ENCODE measurements around the gene EIF4EBP2.

EIF4EBP2 gene

GRCh38 chr10:70433581-70434280 is 29.8 kb downstream of the EIF4EBP2 start:
- Mint-ChIP-seq H3K9me3 (no peaks in the 10 kb centered on the region), H3K4me3 (no peak overlapping the region), H3K36me3 (ENCODE audit: low read depth) (peaks cover 4% of the 10 kb centered on the region), H3K27ac (no peak overlapping the region), H3K27me3 (peaks cover 6% of the 10 kb centered on the region), H3K4me1 (peaks cover 13% of the 10 kb centered on the region)
- ATAC-seq (no peak), DNase-seq (no peak)

GRCh38 chr10:70435241-70436085 is 31.5 kb downstream of the EIF4EBP2 start:
- no peak overlapping the region for H3K4me3 Mint-ChIP-seq
- H3K36me3 Mint-ChIP-seq (ENCODE audit: low read depth): peaks cover 2% of the 10 kb centered on the region
- DNase-seq (no peak), ATAC-seq (no peak)
- H3K27ac Mint-ChIP-seq: no peak overlapping the region
- H3K9me3 Mint-ChIP-seq: no peaks in the 10 kb centered on the region
- H3K27me3 Mint-ChIP-seq: peaks cover 20% of the 10 kb centered on the region
- peaks cover 18% of the 10 kb centered on the region for H3K4me1 Mint-ChIP-seq

- H3K4me3 Mint-ChIP-seq: no peak overlapping the region
- no peak for ATAC-seq
- H3K36me3 Mint-ChIP-seq (ENCODE audit: low read depth): no peaks in the 10 kb centered on the region
- H3K27me3 Mint-ChIP-seq: peaks cover 39% of the 10 kb centered on the region
- no peak overlapping the region for H3K27ac Mint-ChIP-seq
- no peak for DNase-seq
- H3K9me3 Mint-ChIP-seq: no peaks in the 10 kb centered on the region
- peaks cover 19% of the 10 kb centered on the region for H3K4me1 Mint-ChIP-seq
These were observed 33.8 kb downstream of the EIF4EBP2 start for GRCh38 chr10:70437721-70438120.

GRCh38 chr10:70440296-70441160 is 36.6 kb downstream of the EIF4EBP2 start:
- Mint-ChIP-seq H3K4me3 (peak overlapping the region; percentile 64), H3K27ac (no peak overlapping the region), H3K9me3 (no peaks in the 10 kb centered on the region), H3K4me1 (peaks cover 14% of the 10 kb centered on the region), H3K36me3 (ENCODE audit: low read depth) (no peaks in the 10 kb centered on the region), H3K27me3 (peaks cover 48% of the 10 kb centered on the region)
- no peak for DNase-seq
- no peak for ATAC-seq

GRCh38 chr10:70441161-70441894 is 37.4 kb downstream of the EIF4EBP2 start, which contains the start of gene NODAL:
NODAL (minus strand) TSS chr10:70441681; CDS start chr10:70441667, 14 bp downstream.
- H3K27me3 Mint-ChIP-seq: peaks cover 48% of the 10 kb centered on the region
- H3K27ac Mint-ChIP-seq: no peak within 1 kb of the TSS
- H3K9me3 Mint-ChIP-seq: no peaks in the 10 kb centered on the region
- no peaks in the 10 kb centered on the region for H3K36me3 Mint-ChIP-seq (ENCODE audit: low read depth)
- H3K4me1 Mint-ChIP-seq: peaks cover 14% of the 10 kb centered on the region
- peak within 1 kb of the TSS; percentile 64 for H3K4me3 Mint-ChIP-seq
- DNase-seq (no peak), ATAC-seq (peak; percentile 40)

- Mint-ChIP-seq H3K4me3 (no peak overlapping the region), H3K27me3 (peaks cover 48% of the 10 kb centered on the region), H3K36me3 (ENCODE audit: low read depth) (no peaks in the 10 kb centered on the region), H3K9me3 (no peaks in the 10 kb centered on the region), H3K27ac (no peak overlapping the region), H3K4me1 (peaks cover 14% of the 10 kb centered on the region)
- DNase-seq (no peak), ATAC-seq (no peak)
These were observed 38.0 kb downstream of the EIF4EBP2 start for GRCh38 chr10:70441895-70442309.

GRCh38 chr10:70442332-70442988 is 38.5 kb downstream of the EIF4EBP2 start:
- H3K27me3 Mint-ChIP-seq: peaks cover 48% of the 10 kb centered on the region
- ATAC-seq: no peak
- H3K36me3 Mint-ChIP-seq (ENCODE audit: low read depth): no peaks in the 10 kb centered on the region
- no peak overlapping the region for H3K27ac Mint-ChIP-seq
- H3K4me3 Mint-ChIP-seq: no peak overlapping the region
- DNase-seq: no peak
- H3K9me3 Mint-ChIP-seq: no peaks in the 10 kb centered on the region
- peaks cover 14% of the 10 kb centered on the region for H3K4me1 Mint-ChIP-seq

- H3K4me1 Mint-ChIP-seq: peaks cover 12% of the 10 kb centered on the region
- ATAC-seq: no peak
- no peak overlapping the region for H3K27ac Mint-ChIP-seq
- no peak overlapping the region for H3K4me3 Mint-ChIP-seq
- DNase-seq: no peak
- peaks cover 33% of the 10 kb centered on the region for H3K27me3 Mint-ChIP-seq
- H3K36me3 Mint-ChIP-seq (ENCODE audit: low read depth): no peaks in the 10 kb centered on the region
- no peaks in the 10 kb centered on the region for H3K9me3 Mint-ChIP-seq
These were observed 40.8 kb downstream of the EIF4EBP2 start for GRCh38 chr10:70444744-70445143.

- H3K27me3 Mint-ChIP-seq: peaks cover 24% of the 10 kb centered on the region
- no peak for ATAC-seq
- no peaks in the 10 kb centered on the region for H3K36me3 Mint-ChIP-seq (ENCODE audit: low read depth)
- no peak for DNase-seq
- no peak overlapping the region for H3K27ac Mint-ChIP-seq
- H3K9me3 Mint-ChIP-seq: no peaks in the 10 kb centered on the region
- H3K4me3 Mint-ChIP-seq: no peak overlapping the region
- H3K4me1 Mint-ChIP-seq: peaks cover 5% of the 10 kb centered on the region
These were observed 42.0 kb downstream of the EIF4EBP2 start for GRCh38 chr10:70445718-70446657.

- Mint-ChIP-seq H3K4me3 (no peak overlapping the region), H3K9me3 (no peaks in the 10 kb centered on the region), H3K27ac (no peak overlapping the region), H3K27me3 (peaks cover 8% of the 10 kb centered on the region), H3K36me3 (ENCODE audit: low read depth) (no peaks in the 10 kb centered on the region), H3K4me1 (no peaks in the 10 kb centered on the region)
- DNase-seq (no peak), ATAC-seq (no peak)
These were observed 44.3 kb downstream of the EIF4EBP2 start for GRCh38 chr10:70448236-70448635.

GRCh38 chr10:70455213-70455630 is 51.3 kb downstream of the EIF4EBP2 start:
- Mint-ChIP-seq H3K27ac (no peak overlapping the region), H3K4me1 (peaks cover 7% of the 10 kb centered on the region), H3K36me3 (ENCODE audit: low read depth) (no peaks in the 10 kb centered on the region), H3K9me3 (no peaks in the 10 kb centered on the region), H3K4me3 (no peak overlapping the region), H3K27me3 (peaks cover 41% of the 10 kb centered on the region)
- ATAC-seq (no peak), DNase-seq (no peak)

- H3K27me3 Mint-ChIP-seq: peaks cover 45% of the 10 kb centered on the region
- H3K27ac Mint-ChIP-seq: no peak overlapping the region
- H3K36me3 Mint-ChIP-seq (ENCODE audit: low read depth): no peaks in the 10 kb centered on the region
- no peak for DNase-seq
- peaks cover 7% of the 10 kb centered on the region for H3K4me1 Mint-ChIP-seq
- no peak overlapping the region for H3K4me3 Mint-ChIP-seq
- no peaks in the 10 kb centered on the region for H3K9me3 Mint-ChIP-seq
- no peak for ATAC-seq
These were observed 52.2 kb downstream of the EIF4EBP2 start for GRCh38 chr10:70456164-70456563.
